Heart left ventricle (tissue), 13 donors: ENCODE measurements around the gene TUBD1.
"Not testable (repeated sequence)": the region's sequence is repeated elsewhere in the genome, so short reads cannot be mapped to it uniquely, and the experiment has no call there.

Source experiments
- CTCF ChIP-seq, 12 donors: fragments of 200-600 bp; sonication (generic) in 4 of 12; IDR thresholded peaks; one replicate each; pipeline versions ENCODE4 v1.5.0 to v1.8.0; 2018 to 2022; ENCODE audit warnings: antibody characterized with exemption in 12 of 12, mild to moderate bottlenecking in 5 of 12
- POLR2A ChIP-seq, 2 donors: fragments of 450-650 bp; IDR thresholded peaks; one replicate each; pipeline ENCODE4 v1.6.1; 2017; ENCODE audit warnings: antibody characterized with exemption in 2 of 2, mild to moderate bottlenecking in 2 of 2, moderate library complexity in 2 of 2
- donor health status: ischemic (EF 13 %, LVEDD 7.1; RV severe dilation, severe dysfunction).
- donor health status: DM: no; HTN: yes; CAD: no.
- donor health status: DM: no; HTN: no; CAD: no.
- donor health status: ischemic (EF 25% LVEDD 6.9; RV normal size, moderate dysfunction).
- donor health status: ischemic (EF 25% LVEDD 5.7; RV mildly dilated, moderate dysfunction).
- donor health status: ischemic (EF 35%, LVEDD 5.7; RV mildly dilated, moderate dysfunction).
- donor health status: nonischemic (EF 11% LVEDD 7.7; RV severe dilation, severe dysfunction).
- donor health status: DM: yes; HTN: yes; CAD: no.
- donor health status: PGD.
- donor health status: ischemic (EF 29% LVEDD 5.4; RV normal size, mild dysfunction).
- donor health status: nonischemic (EF 23%, LVEDD 6.1; RV moderate dilation, normal function).

- TF ChIP-seq CTCF, POLR2A (IDR thresholded peaks at IDR 0.05): not testable (repeated sequence)
Observed at GRCh38 chr17:59828819-59829216, 63.9 kb downstream of the TUBD1 start.
